NCI-H226 (cell line): Measurements from ENCODE around the gene GPHB5.
"Not testable (repeated sequence)": the region's sequence is repeated elsewhere in the genome, so short reads cannot be mapped to it uniquely, and the experiment has no call there.

Experiments
- DNase-seq: peaks from one replicate; pipeline ENCODE4 v3.0.0-alpha.2; 2015

The GPHB5 gene, protein sequence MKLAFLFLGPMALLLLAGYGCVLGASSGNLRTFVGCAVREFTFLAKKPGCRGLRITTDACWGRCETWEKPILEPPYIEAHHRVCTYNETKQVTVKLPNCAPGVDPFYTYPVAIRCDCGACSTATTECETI

DNA sequence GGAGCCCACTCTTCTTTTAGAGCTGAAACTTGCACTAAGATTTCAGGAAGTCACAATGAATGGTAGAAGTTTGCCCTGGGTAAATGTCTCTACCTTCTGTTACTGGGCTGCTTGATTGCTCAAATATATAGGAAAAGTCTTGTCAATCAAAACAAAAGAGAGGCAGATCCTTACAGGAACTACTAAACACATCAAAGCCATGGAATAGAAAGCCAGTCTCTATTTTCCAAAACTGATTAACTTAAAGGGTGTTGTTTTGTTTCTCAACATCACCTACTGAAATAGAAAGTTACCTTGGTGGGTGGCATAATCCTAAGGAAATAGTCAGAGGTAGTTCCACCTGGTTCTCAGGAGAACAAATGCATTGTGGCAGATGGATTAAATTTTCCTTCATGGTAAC is at the start of gene GPHB5:
TSS of gene GPHB5 (minus strand) at position 101 of the 400 bp plus-strand sequence. CDS start 1,086 bp downstream, outside the sequence.
- no peak for DNase-seq

DNA sequence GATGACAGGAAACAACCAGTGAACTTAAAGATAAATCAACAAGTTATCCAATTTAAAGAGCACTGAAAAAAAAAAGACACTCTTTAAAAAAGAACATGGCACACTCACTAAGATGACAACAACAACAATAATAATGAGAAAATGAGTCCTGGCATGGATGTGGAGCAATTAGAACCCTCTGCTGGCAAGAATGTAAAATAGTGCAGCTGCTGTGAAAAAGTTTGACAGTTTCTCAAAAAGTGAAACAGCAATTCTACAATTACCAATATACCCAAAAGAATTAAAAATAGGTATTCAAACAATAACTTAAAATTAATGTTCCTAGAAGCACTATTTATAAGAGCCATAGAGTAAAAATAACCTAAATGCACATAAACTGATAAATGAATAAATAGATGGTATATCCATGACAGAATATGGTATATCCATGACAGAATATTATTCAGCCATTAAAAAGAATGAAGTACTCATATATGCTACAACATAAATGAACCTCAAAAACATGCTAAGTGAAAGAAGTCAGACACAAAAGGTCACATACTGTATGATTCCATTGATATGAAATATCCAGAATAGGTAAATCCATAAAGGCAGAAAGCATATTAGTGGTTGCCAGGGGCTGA is 49.1 kb upstream of the GPHB5 start:
- DNase-seq = no peak

DNA sequence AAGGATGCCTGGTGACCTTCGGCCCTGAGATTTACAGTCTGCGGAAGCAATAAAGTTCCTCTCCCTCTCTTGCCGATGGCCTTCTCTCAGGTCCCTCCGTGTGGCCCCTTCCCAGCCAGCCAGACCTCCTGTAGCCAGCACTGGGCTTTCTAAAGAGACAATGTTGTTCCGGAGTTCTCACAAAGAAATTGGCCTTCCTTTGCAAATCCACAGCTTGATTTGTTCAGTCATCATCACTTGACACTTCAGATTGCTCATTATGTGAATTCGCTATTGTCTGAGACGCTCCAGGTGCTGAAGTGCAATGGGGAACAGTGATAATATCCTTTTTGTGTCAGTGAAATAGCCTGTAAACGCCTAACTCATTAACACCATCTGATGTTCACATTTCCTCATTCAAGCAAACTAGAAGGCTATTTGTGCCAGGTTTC is 43.7 kb upstream of the GPHB5 start:
- no peak for DNase-seq

DNA sequence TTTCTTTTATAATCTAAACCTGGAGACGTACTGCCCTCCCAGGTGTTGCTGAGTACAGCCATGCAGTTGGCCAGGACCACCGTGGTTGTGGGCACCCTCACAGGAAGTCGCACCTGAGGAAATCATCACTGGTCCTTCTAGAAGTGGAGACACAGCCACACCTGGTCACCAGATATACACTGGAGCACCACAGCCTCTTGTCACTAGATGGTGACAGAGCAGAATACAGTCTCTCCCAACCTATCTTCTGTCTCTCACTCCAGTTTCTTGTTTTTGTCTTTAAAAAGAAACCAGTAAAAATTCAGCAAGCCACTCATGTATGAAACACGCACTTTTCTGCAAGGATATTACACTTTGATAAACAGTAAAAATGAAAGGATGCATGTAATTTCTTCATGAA is 43.1 kb upstream of the GPHB5 start:
- DNase-seq = no peak

GRCh38 chr14:63357841-63358240 is 39.1 kb upstream of the GPHB5 start:
- no peak for DNase-seq

DNA sequence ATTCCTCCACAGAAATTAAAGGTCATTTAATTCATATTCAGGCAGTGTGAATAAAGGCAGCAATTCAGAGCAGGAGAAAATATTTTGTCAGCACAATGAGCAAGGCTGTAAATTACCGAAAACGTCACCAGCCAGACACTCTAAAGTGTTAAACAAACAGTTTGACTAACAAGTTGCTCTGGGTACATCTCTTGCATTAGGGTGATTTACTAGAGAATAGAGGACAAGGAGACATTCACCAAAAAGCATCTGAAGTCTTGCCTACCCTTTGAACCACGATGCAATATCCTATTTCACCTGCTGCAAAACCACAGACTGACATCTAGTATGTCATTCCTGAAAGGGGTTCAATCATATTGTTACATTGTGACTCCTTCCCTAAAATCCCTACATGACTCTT is 27.1 kb upstream of the GPHB5 start:
- no peak for DNase-seq

GRCh38 chr14:63344336-63344735 is 25.6 kb upstream of the GPHB5 start:
- DNase-seq = no peak

GRCh38 chr14:63343878-63344277 is 25.1 kb upstream of the GPHB5 start:
- DNase-seq = peak; percentile 45

DNA sequence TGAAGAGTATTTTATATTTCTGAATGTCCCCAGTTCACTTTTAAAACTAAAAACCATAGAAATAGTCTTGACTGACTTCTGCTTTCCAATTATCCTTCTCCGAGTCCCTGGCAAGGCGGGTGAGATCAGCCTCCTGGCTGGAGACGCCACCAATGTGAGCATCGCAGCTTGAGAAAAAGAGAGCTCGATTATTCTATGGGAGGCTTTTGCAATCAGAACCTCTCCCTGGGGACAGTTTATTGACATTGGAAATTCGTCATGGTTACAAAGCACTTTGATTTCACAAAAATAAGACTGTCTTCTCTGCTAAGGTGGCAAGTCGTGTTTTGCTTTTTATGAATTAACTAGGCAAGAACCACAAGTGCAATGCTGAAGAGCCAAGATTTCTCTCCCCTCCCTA is 23.6 kb upstream of the GPHB5 start:
- DNase-seq = no peak

- no peak for DNase-seq
Observed at GRCh38 chr14:63328787-63329737, 10.3 kb upstream of the GPHB5 start.

DNA sequence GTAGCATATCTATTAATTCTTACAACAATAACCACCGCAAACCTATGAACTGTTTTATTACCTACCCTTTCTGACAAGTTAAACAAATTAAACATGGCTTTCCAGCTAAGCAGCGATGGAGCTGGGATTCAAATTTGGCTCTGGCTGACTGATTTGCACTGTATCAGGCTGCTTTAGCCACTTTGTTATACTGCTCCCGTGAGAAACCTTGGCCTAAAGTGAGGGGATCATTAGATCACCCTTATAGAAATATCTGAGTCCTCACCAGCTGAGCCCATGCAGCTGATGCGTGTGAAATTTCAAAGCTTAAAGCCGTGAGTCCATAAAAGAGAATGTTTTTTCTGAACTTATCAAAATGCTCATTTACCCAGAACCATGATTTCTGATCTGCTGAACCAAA is 8.1 kb upstream of the GPHB5 start:
- no peak for DNase-seq

- DNase-seq = no peak
Observed at GRCh38 chr14:63322897-63323573, 4.3 kb upstream of the GPHB5 start.

DNA sequence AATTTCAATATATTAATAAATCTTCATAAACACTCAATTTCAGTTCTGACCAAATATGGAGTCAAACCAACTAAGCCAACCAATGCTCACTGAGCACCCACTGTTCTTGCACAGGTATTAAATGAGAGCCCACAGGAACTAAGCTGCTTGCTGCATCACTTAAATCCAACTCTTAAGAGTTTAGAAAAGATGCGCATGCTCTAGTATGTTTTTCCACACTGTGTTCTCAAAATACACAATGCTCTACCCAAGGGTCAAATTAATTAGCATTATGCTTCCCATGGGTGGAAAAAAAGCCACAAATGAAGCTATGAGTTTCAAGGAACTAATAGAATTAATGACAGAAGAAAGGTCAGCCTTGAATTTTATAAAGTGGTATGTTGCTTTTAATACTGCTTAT is 3.7 kb upstream of the GPHB5 start:
- no peak for DNase-seq

DNA sequence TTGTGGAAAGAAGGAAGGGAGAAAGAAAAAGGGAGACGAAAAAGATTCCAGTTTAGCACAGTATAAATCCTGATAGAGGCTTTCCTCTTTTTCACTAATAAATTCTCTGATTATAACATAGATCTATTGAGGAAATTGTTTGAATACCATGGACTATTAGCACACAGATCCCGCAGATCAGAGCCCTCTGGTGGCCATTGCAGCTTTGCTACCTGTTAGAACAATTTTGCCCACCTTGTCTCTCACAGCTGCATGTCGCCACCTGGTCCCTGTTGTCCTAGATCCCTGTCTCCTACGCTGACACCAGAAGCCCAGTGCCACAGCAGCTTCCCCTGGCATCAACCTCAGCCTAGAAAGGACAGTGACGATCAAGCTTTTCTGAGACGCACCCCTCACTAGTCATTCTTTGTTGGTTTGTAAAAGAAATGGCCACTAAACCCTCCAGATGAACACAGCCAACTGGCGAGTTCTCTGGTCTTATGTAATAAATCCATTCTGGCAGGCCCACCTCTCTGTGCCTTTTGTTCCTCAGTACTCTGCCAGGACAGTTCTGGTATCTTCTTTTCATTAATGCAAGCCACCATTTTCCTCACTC is 9.9 kb downstream of the GPHB5 start:
- no peak for DNase-seq

GRCh38 chr14:63304429-63304828 is 14.3 kb downstream of the GPHB5 start:
- DNase-seq = not testable (repeated sequence)

DNA sequence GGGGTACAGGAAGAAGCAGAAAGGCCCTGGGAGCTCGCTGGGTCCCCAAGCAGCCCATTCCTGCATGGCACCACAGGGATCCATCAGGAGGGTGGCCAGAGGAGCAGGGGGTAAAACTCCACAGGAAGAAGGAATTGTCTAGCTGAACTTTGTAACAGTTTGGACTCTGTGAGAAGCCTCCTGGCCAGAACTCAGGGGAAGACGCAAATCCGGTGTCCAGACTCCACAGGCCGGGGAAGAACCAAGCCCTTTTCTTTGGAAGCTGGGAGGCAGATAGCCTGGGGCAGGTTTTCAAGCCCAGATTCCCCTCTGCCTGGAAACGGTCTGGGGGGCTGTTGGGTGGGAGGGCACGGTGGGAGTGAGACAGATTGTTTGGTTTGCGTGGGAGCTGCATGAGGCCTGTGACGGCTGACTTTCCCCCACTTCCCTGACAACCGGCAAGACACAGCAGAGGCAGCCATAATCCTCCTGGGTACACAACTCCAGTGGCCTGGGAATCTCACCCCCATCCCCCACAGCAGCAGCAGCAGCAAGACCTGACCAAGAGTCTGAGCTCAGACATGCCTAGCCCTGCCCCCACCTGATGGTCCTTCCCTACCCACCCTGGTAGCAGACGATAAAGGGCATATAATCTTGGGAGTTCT is 16.7 kb downstream of the GPHB5 start:
- DNase-seq = no peak

DNA sequence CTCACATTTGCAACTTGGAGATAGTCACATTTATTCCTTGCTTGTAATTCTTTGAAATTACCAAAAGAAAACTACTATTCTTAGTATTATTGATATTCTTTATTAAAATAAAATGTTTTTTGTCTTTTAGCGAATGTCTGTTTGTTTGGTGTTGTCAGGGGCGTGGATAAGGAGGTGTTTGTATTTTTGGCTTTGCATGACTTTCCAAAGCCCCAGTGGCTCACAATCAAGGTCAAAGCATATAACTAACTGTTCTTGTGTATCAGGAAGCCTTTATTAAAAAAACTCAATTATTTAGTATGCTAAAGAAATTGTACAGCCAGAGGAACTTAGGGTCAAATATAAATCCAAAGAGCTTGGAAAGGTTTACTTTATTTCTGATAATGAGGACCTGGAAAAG is 17.9 kb downstream of the GPHB5 start:
- DNase-seq = no peak

- peak; percentile 17 for DNase-seq
Observed at GRCh38 chr14:63299351-63300110, 19.2 kb downstream of the GPHB5 start.

GRCh38 chr14:63297372-63298063 is 21.2 kb downstream of the GPHB5 start:
- DNase-seq = no peak

GRCh38 chr14:63296060-63296563 is 22.6 kb downstream of the GPHB5 start:
- DNase-seq = no peak

- DNase-seq = no peak
Observed at GRCh38 chr14:63295231-63295685, 23.5 kb downstream of the GPHB5 start.
